ENCODE measurements around the gene TMUB2.
"Not testable (repeated sequence)": the region's sequence is repeated elsewhere in the genome, so short reads cannot be mapped to it uniquely, and the experiment has no call there.

The TMUB2 gene

DNA sequence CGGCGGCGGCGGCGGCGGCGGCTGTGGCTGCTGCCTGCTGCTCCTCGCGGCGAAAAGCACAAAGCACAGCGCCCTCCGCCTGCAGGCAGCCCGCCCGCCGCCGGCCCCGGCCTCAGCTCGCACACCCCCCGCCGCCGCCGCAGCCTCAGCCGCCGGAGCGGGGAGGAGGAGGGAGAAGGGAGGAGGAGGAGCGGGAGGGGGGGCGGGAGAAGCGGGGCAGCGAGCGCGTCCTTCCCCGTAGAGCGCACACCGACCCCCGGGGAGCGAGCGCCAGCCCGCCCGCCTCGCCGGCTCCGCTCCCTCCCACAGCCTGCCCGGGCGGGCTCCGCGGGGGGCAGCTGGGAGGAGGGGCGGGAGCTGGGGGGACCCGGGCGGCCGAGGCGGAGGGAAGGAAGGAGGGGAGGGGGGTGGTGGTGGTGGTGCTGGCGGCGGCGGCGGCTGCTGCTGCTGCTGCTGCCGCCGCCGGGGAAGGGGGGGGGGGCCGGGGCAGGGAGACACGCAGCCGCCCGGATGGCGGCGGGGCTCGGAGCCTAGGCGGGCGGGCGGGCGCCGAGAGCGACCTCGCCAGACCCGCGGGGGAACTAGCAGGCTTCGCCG is 32.9 kb downstream of the TMUB2 start, which contains the start of gene UBTF:
UBTF (minus strand) TSS at position 60 of the 597 bp plus-strand sequence. CDS start 1,446 bp downstream, outside the sequence.
- DNase-seq = peak; percentile 68

DNA sequence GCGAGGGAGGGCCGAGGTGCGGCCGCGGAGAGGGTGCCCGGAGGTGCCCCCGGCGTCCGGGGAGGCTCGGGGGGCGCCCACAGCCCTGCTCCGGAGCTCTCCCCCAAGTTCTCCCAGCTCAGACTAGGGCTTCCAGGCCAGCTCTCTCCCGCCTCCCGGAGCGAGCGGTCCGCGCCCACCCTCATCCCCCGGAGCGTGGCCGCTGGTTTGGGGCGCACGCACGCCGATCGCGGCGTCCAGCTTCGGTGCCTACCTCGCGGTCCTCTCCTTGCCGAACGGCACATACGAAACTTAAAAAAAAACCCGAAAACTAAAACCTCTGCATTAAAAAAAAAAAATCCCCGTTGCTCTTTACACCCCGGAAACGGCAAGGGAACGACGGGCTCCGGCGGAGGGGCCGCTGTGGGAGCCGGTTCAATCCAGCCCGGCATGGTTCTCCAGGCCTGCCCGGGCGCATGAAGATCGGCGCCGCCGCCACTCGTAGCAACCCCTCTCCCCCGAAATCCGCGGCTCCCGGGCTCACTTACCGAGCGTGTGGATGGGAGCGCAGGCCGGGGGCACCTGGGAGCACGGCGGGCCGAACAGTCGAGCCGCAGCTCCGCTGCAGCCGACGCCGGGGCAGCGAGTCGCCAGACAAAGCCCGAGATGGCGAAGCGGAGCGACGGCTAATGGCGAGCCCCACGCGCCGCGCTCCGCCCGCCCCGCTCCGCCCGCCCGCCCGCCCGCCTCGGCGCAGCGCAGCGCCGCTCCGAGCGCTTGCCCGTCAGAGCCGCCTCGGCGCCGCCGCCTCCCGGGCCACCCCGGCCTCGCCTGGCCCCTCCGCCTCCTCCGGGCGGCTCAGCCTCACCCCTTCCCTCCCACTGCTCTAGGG is 33.7 kb downstream of the TMUB2 start:
- peak; percentile 41 for DNase-seq

DNA sequence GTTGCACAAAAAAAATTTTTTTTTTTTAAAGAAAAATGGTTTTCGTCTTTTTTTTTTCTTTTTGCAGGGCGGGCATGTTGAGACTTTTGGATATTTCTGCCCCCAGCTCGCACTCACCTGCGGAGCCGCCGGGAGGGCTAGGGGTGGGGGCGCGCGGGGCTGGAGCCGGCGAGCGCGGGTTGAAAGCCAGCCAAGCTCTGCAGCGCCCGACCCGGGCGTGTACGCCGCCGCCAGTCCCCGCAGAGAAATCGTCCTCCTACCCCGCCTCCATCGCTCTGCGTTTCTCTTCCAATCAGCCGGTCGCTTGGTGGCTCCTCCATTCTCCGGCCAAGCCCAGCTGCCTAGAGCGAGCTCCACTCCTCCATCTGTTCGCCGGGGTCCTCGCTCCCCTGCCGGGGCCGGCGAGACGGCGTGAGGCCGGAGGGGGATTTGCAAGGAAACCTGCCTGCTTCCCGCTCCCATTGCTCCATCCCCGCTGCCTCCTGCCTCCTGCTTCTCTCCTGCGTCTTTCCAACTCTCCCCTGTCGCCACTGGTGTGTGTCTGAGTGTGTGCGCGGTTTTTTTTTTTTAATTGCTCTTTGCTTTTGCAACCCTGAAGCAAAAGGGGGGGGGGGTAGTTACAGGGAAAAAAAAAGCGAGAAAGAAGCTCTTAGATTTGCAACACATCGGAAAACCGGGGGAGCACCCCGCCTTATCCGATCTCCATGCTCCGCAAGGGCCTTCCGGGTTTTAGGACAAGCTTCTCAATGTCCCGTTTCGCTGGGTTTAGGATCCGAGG is 34.5 kb downstream of the TMUB2 start:
- peak; percentile 53 for DNase-seq

DNA sequence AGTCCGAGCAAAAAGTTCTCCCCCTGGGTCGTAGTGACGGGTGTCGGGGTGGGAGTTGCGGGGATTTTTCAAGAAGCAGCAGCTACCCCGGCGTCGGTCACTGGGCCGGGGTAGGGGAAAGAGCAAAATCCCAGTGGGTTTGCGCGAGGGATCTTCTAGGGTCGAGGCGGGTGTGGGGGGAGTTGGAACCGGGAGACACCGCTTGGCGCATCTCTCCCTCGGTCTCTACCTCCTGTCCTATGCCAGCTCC is 35.0 kb downstream of the TMUB2 start:
- DNase-seq = no peak

DNA sequence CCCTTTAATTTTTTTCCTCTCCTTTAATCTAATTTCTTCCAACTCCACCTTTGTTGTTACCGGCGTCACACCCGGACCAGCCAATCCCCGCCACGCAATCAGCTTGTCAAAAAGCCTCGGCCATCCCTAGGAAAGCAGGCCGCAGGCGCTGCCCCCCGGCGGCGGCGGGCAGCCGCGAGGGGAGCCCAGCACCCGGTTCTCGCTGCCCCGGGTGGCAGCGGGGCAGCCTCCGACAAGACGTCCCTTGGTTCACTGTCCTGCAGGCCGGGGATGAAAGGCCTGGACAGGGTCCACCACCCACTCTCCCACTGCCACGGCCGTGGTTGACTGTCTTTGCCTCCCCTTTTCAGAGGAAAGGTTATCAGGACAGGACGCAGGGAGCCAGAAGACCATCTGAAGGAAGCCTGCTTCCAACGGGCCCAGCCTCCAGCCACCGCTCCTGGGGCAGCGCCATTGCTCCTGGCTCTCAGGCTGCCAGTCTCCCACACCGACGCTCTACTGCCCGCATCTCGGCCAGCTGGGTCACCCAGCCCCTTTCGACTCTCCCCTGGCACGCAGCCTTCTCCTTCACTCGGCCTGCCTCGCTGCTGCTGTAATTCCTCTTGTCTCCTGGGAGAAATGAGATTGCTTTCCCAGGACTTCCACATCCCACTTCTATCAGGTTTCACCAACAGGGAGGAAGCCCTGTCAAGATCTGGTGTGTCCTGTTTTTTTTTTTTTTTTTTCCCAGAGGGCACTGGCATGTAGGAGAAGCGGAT is 35.5 kb downstream of the TMUB2 start:
- peak; percentile 44 for DNase-seq

DNA sequence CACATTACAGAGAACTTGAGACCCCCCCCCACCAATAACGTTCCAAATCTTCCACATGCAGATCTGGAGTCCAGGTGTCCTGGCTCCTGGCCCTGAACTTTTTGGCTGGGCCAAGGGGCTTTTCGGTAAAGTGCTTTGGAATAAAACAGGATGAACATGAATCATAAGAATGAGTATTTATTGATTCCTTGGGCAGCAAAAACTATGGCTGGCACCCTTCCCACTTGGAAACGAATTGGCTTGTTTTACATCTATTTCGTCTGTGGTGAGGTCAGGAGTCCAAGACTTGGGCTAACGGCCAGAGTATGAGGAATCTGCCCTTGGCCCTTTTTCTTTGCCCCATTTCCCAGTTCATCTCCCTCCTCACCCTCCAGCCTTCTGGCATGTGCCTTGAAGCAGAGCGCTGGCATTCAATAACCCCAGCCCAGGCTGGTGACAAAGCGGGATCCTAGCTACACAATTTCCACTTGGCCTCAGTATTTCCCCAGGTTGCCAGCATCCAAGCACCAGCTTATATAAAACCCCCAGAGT is 36.8 kb downstream of the TMUB2 start:
- no peak for DNase-seq

DNA sequence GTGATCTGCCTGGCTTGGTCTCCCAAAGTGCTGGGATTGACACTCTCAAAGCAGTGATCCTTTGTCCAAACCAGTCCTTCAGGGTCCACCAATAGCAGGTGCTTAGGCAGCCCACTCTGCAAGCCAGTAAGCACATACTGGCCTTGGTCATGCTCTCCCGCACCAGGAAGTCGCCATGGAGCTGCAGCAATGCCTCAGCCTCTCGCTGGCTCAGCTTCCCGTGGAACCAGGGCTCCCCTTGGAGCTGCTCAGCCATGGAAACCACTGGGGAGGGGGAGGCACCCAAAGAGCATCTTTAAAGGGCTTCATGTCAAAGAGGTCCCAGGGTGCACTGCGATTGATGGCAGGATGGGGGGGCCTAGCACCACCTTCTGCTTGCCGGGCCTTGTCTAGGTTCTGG is 42.3 kb downstream of the TMUB2 start:
- no peak for DNase-seq

DNA sequence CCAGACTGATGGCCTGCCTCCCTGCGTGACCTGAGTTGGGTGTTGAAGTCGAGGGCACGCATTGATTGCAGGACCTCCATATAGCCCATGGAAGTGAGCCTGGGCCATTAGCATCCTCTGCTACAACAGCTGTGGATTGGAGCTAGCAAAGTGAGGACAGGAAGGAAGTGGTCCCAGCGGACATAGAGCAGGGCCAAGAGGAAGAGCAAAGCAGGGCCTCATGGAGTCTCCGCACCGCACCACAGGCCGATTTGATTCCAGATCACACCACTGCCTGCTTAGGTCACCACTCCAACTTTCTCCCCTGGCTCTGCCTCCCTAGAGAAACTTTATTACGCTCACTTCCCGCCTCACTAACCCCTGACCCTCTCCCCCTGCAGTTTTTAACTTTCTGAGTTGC is 43.4 kb downstream of the TMUB2 start:
- no peak for DNase-seq

DNA sequence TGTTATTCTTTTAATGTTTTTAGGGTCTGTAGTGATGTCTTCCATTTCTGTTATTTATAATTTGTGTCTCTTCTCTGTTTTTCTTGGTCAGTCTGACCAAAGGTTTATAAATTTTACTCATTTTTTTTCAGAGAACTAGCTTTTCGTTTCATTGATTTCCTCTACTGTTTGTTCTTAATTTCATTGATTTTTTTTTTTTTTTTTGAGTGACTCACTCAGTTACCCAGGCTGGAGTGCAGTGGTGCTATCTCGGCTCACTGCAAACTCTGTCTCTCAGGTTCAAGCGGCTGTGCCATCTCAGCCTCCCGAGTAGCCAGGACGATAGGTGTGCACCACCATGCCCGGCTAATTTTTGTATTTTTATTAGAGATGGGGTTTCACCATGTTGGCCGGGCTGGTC is 45.3 kb downstream of the TMUB2 start:
- DNase-seq = no peak

DNA sequence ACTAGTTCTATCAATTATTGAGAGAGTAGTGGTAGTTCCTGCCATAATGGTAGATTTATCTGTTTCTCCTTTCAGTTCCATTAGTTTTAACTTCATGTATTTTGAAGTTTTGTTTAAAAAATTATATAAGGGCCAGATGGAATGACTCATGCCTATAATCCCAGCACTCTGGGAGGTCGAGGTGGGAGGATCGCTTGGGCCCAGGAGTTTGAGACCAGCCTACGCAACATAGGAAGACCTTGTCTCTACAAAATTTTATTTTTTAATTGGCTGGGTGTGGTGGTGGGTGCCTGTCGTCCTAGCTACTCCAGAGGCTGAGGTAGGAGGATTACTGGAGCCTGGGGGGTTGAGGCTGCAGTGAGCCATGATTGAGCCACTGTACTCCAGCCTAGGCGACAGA is 46.8 kb downstream of the TMUB2 start:
- no peak for DNase-seq

DNA sequence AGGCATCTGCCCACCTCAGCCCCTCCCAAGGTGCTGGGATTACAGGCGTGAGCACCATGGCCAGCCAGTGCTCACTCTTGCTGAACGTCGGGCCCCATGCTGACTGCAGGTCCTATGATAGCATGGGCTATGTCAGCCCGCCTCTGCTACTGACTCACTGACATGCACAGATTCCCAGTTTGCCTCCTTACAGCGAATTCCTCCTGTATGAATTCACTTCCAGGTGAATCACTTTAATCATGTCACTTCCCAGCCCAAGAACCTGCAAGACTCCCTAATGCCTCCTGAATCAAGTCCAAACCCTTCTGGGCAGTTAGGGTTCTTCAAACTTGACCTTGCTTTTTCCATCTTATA is 48.8 kb downstream of the TMUB2 start:
- no peak for DNase-seq

DNA sequence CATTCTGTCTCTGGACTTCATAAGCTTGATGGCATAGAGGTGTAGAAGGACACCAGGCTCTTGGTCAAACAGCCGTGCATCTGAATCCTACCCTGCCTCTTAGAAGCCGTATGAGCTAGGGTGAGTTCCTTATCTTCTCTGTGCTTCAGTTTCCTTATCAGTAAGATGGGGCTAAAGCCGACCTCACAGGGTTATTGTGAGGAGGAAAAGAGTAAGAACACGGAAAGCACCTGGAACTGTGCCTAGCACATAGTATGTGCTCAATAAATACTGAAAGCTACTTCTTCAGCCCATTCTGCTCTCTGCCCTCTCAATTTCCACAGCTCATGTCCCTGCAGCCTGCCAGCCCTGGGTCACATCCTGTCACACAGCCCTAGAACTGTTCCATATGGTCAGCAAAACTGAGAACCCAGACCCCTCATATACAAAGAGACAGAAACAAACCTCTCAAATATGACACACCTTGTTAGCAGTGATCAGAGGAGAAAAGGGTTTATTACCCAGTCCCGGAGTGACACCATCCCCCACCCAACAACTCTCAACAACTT is 49.7 kb downstream of the TMUB2 start:
- DNase-seq = no peak

DNA sequence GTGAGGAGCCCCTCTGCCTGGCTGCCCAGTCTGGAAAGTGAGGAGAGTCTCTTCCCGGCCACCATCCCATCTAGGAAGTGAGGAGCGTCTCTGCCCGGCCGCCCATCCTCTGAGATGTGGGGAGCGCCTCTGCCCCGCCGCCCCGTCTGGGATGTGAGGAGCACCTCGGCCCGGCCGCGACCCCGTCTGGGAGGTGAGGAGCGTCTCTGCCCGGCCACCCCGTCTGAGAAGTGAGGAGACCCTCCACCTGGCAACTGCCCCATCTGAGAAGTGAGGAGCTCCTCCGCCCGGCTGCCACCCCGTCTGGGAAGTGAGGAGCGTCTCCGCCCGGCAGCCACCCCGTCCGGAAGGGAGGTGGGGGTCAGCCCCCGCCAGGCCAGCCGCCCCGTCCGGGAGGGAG is 51.1 kb downstream of the TMUB2 start:
- DNase-seq = not testable (repeated sequence)

DNA sequence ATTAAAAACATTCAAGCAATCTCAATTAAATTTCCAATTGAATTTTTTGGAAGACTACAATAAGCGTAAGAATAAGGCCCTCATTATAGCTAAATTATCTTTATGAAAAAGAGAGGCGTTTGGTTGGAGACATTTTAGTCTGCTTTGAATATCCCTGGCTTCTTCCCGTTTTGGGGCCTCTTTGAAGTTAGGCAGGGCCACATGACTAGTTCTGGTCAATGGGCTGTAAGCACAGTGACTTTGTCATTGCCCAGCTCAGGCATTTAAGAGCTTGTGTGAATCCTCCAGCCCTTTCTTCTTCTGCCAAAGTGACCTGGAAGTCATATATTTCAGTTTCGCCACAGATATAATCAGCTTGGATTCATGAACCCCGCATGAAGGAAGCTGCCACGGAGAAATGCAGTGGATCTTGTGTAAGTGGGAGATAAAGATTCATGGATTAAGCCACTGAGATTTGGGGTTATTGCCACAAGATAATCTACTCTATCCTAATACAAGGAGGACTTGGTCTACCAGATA is 54.4 kb downstream of the TMUB2 start:
- DNase-seq = no peak
